Measurements from ENCODE around the gene SLC6A6.

DNA sequence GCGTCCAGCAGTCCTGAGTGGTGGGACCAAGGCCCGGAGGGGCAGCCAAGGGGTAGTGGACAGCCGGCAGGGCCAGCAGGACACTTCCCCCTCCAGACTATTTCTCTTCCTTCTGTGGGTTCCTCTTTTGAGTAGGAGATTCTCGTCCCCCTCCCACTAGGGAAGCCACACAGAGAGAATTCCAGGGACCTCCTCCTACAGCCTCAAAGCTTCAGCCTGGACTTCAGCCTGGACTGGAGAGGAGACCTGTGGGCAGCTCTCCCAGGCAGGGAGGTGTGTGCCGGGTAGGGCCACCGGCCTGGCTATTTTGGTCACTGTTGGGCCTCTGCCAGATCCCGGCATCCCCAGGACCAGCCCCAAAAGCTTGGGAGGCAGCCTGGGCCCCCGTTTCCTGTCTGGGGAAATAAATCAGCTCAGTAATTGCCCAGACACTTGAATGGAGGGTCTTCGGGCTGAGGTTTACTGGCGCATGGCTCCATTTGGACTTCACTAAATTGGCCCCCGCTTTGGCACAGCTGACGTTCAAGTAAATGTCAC is 1.3 kb downstream of the SLC6A6 start:
- TF ChIP-seq, protein P1, sequence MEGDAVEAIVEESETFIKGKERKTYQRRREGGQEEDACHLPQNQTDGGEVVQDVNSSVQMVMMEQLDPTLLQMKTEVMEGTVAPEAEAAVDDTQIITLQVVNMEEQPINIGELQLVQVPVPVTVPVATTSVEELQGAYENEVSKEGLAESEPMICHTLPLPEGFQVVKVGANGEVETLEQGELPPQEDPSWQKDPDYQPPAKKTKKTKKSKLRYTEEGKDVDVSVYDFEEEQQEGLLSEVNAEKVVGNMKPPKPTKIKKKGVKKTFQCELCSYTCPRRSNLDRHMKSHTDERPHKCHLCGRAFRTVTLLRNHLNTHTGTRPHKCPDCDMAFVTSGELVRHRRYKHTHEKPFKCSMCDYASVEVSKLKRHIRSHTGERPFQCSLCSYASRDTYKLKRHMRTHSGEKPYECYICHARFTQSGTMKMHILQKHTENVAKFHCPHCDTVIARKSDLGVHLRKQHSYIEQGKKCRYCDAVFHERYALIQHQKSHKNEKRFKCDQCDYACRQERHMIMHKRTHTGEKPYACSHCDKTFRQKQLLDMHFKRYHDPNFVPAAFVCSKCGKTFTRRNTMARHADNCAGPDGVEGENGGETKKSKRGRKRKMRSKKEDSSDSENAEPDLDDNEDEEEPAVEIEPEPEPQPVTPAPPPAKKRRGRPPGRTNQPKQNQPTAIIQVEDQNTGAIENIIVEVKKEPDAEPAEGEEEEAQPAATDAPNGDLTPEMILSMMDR (IDR thresholded peaks at IDR 0.05) = no peak
- peak; percentile 17 to 63 for TF ChIP-seq POLR2A (IDR thresholded peaks at IDR 0.05)
